ENCODE results near the gene BPIFB2. TPM values are rescaled to one million over a fixed set of nuclear protein-coding genes. Genes with fewer than 3 reads are reported as not detected.

BPIFB2 gene
- polyA plus RNA-seq, 1 donor (not counting 4 experiments of a cell fraction or from before 2014, with no cell fraction given) = not detected

DNA sequence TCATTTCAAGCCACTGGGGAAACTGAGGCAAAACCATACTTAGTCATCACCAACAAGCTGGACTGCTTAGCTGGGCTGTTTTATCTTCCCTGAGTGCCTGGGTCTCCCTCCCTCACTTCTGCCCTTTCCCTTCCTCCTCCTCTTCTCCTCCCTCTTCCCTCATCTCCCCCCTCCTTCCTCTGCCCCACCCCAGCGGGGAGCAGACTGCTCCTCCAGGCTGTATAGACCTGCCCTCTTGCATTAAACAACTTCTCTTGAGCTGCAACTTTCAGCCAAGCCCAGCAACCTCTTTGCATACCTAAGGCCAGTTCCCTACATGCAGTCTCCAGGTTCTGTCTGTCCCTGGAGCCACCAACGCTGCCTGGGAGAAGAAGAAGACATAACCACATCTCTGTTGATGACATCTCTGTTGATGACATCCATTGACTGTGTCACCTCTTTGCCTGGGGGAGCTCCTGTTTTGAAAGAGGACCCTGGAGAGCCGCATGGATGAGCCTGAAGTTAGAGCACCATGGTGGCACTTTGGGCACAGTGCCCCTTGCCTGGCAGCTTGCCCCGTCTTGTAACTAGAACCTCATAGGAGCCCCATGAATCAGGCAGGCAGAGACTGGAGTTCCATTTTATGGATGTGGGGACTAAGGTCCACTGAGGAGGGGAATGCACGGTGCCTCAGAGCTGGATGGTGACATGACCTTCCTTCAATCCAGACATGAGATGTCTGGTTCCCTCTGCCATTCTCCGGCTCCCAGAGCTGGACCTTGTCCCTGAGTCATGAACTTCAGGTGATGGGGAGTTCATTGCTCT lies 16.1 kb downstream of the BPIFB2 start:
- Histone ChIP-seq H3K27ac (ENCODE audit: control insufficient read depth, insufficient read depth, low read length) (no peak overlapping the region), H3K36me3 (ENCODE audit: control insufficient read depth in 2 of 2, extremely low read depth in 1 of 2, insufficient read depth in 2 of 2, low read length in 2 of 2) (no peaks in the 10 kb centered on the region), H3K27me3 (ENCODE audit: control insufficient read depth, extremely low read depth, insufficient read depth, low read length) (no peaks in the 10 kb centered on the region), H3K9ac (ENCODE audit: control insufficient read depth, extremely low read depth, insufficient read depth, low read length) (no peak overlapping the region), H3K4me2 (ENCODE audit: control insufficient read depth, extremely low read depth, insufficient read depth, low read depth, low read length) (no peak overlapping the region), H4K20me1 (ENCODE audit: control insufficient read depth, extremely low read depth, insufficient read depth, low read length) (no peaks in the 10 kb centered on the region), H3K4me3 (ENCODE audit: control insufficient read depth in 2 of 3, extremely low read depth in 1 of 3, insufficient read depth in 2 of 3, low read depth in 1 of 3, low read length in 3 of 3) (no peak overlapping the region), H2AFZ (ENCODE audit: control insufficient read depth, low read length) (no peak overlapping the region), H3K9me3 (ENCODE audit: control insufficient read depth, low read depth, low read length) (no peaks in the 10 kb centered on the region), H3K79me2 (ENCODE audit: control insufficient read depth, insufficient read depth, low read length) (no peaks in the 10 kb centered on the region), H3K9me1 (ENCODE audit: control insufficient read depth, extremely low read depth, insufficient read depth, low read length) (no peaks in the 10 kb centered on the region), H3K4me1 (ENCODE audit: control insufficient read depth, extremely low read depth, insufficient read depth, low read length) (no peaks in the 10 kb centered on the region)
- DNase-seq (ENCODE audit: low read depth, low spot score) = no peak
- TF ChIP-seq CTCF (optimal IDR thresholded peaks at IDR 0.05 in 1 of 3, IDR thresholded peaks at IDR 0.05 in 1 of 3, conservative IDR thresholded peaks at IDR 0.05 in 1 of 3; ENCODE audit: extremely low read depth in 1 of 3, insufficient read depth in 2 of 3, low read length in 3 of 3) (no peak), EZH2 (IDR thresholded peaks at IDR 0.05; ENCODE audit: low read length) (no peak)
- no peak for FAIRE-seq
- dilution Hi-C loops (cut with MboI; ENCODE audit: extremely low pct_ligation_motif_present, low sequenced_read_pairs) = no loop called here

GRCh38 chr20:33024243-33024560 lies 16.7 kb downstream of the BPIFB2 start:
- H3K4me3 ChIP-seq (ENCODE audit: control insufficient read depth in 2 of 3, extremely low read depth in 1 of 3, insufficient read depth in 2 of 3, low read depth in 1 of 3, low read length in 3 of 3) = no peak overlapping the region
- no peaks in the 10 kb centered on the region for H3K36me3 ChIP-seq (ENCODE audit: control insufficient read depth in 2 of 2, extremely low read depth in 1 of 2, insufficient read depth in 2 of 2, low read length in 2 of 2)
- H2AFZ ChIP-seq (ENCODE audit: control insufficient read depth, low read length) = no peak overlapping the region
- DNase-seq (ENCODE audit: low read depth, low spot score) (no peak), FAIRE-seq (no peak)
- no peaks in the 10 kb centered on the region for H3K4me1 ChIP-seq (ENCODE audit: control insufficient read depth, extremely low read depth, insufficient read depth, low read length)
- TF ChIP-seq CTCF (optimal IDR thresholded peaks at IDR 0.05 in 1 of 3, IDR thresholded peaks at IDR 0.05 in 1 of 3, conservative IDR thresholded peaks at IDR 0.05 in 1 of 3; ENCODE audit: extremely low read depth in 1 of 3, insufficient read depth in 2 of 3, low read length in 3 of 3) = no peak
- no peak overlapping the region for H3K4me2 ChIP-seq (ENCODE audit: control insufficient read depth, extremely low read depth, insufficient read depth, low read depth, low read length)
- no peaks in the 10 kb centered on the region for H3K27me3 ChIP-seq (ENCODE audit: control insufficient read depth, extremely low read depth, insufficient read depth, low read length)
- no peaks in the 10 kb centered on the region for H3K79me2 ChIP-seq (ENCODE audit: control insufficient read depth, insufficient read depth, low read length)
- no peaks in the 10 kb centered on the region for H3K9me1 ChIP-seq (ENCODE audit: control insufficient read depth, extremely low read depth, insufficient read depth, low read length)
- H4K20me1 ChIP-seq (ENCODE audit: control insufficient read depth, extremely low read depth, insufficient read depth, low read length) = no peaks in the 10 kb centered on the region
- H3K27ac ChIP-seq (ENCODE audit: control insufficient read depth, insufficient read depth, low read length) = no peak overlapping the region
- H3K9ac ChIP-seq (ENCODE audit: control insufficient read depth, extremely low read depth, insufficient read depth, low read length) = no peak overlapping the region
- H3K9me3 ChIP-seq (ENCODE audit: control insufficient read depth, low read depth, low read length) = no peaks in the 10 kb centered on the region
- dilution Hi-C loops (cut with MboI; ENCODE audit: extremely low pct_ligation_motif_present, low sequenced_read_pairs) = no loop called here

Data from keratinocyte (primary cell).